Progenitor cell of endocrine pancreas (in vitro differentiated cells): Measurements from ENCODE around the gene ENOPH1. TPM values are rescaled to one million over a fixed set of nuclear protein-coding genes. Genes with fewer than 3 reads are reported as not detected.
A peak's percentile ranks its signal among the peaks of the same experiment; 100 is the strongest.

Experiments used
- DNase-seq: peaks from one replicate; pipeline ENCODE4 v3.0.0; 2021; ENCODE audit warnings: low spot score; ENCODE audit not compliant: unreplicated experiment
- H3K27ac Mint-ChIP-seq: 2 replicates; pipeline ENCODE4 v1.8.0; 2021; ENCODE audit warnings: mild to moderate bottlenecking, moderate library complexity, mixed read lengths
- H3K27me3 Mint-ChIP-seq: 2 replicates; pipeline ENCODE4 v1.8.0; 2021; ENCODE audit warnings: mixed read lengths
- H3K36me3 Mint-ChIP-seq: 2 replicates; pipeline ENCODE4 v1.8.0; 2022; ENCODE audit warnings: mixed read lengths; ENCODE audit not compliant: insufficient read depth
- H3K4me1 Mint-ChIP-seq: 2 replicates; pipeline ENCODE4 v1.8.0; 2021; ENCODE audit warnings: low read depth, mixed read lengths
- H3K4me3 Mint-ChIP-seq: 2 replicates; pipeline ENCODE4 v1.8.0; 2021; ENCODE audit warnings: low read depth, mild to moderate bottlenecking, moderate library complexity, mixed read lengths
- H3K9me3 Mint-ChIP-seq: 2 replicates; pipeline ENCODE4 v1.8.0; 2021; ENCODE audit warnings: low read depth, mixed read lengths
- total RNA-seq: library from RNA; stranded (reverse); gene quantifications from 2 replicates; pipeline ENCODE4 v1.2.1, GENCODE V29; 2021
- TF ChIP-seq, protein P1 (sequence below): fragments of 200-600 bp; sonication (generic); IDR thresholded peaks from one replicate; pipeline ENCODE4 v1.5.0; 2021; ENCODE audit warnings: antibody characterized with exemption, mild to moderate bottlenecking; ENCODE audit not compliant: unreplicated experiment

Gene ENOPH1
- total RNA-seq, 1 donor from 2014 or later, result 34.0 TPM

- H3K27me3 Mint-ChIP-seq, result no peaks in the 10 kb centered on the region
- no peak for DNase-seq
- no peaks in the 10 kb centered on the region for H3K9me3 Mint-ChIP-seq
- H3K27ac Mint-ChIP-seq, result peak overlapping the region; percentile 69
- TF ChIP-seq, protein P1, sequence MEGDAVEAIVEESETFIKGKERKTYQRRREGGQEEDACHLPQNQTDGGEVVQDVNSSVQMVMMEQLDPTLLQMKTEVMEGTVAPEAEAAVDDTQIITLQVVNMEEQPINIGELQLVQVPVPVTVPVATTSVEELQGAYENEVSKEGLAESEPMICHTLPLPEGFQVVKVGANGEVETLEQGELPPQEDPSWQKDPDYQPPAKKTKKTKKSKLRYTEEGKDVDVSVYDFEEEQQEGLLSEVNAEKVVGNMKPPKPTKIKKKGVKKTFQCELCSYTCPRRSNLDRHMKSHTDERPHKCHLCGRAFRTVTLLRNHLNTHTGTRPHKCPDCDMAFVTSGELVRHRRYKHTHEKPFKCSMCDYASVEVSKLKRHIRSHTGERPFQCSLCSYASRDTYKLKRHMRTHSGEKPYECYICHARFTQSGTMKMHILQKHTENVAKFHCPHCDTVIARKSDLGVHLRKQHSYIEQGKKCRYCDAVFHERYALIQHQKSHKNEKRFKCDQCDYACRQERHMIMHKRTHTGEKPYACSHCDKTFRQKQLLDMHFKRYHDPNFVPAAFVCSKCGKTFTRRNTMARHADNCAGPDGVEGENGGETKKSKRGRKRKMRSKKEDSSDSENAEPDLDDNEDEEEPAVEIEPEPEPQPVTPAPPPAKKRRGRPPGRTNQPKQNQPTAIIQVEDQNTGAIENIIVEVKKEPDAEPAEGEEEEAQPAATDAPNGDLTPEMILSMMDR, result no peak
- H3K36me3 Mint-ChIP-seq, result peaks cover 14% of the 10 kb centered on the region
- peaks cover 12% of the 10 kb centered on the region for H3K4me1 Mint-ChIP-seq
- no peak overlapping the region for H3K4me3 Mint-ChIP-seq
These were observed 3.4 kb downstream of the ENOPH1 start for GRCh38 chr4:82433791-82434190.

DNA sequence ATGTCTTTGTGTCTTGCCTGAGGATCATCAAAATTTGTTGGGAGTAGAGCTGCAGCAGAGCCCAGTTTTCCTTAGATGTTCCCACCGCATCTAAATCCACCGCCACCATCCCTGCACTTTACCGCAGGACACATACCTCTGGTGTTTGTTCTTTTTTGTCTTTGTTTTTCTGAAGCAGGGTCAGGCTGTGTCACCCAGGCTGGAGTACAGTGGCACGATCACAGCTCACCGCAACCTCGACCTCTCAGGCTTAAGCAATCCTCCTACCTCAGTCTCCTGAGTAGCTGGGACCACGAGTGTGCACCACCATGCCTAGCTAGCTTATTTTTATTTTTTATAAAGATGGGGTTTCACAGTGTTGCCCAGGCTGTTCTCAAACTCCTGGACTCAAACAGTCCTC lies 4.6 kb downstream of the ENOPH1 start:
- no peak for DNase-seq
- Mint-ChIP-seq H3K27me3 (no peaks in the 10 kb centered on the region), H3K4me1 (peaks cover 16% of the 10 kb centered on the region), H3K9me3 (peaks cover 4% of the 10 kb centered on the region), H3K4me3 (no peak overlapping the region), H3K36me3 (peaks cover 17% of the 10 kb centered on the region), H3K27ac (no peak overlapping the region)
- TF ChIP-seq, protein P1, result no peak

DNA sequence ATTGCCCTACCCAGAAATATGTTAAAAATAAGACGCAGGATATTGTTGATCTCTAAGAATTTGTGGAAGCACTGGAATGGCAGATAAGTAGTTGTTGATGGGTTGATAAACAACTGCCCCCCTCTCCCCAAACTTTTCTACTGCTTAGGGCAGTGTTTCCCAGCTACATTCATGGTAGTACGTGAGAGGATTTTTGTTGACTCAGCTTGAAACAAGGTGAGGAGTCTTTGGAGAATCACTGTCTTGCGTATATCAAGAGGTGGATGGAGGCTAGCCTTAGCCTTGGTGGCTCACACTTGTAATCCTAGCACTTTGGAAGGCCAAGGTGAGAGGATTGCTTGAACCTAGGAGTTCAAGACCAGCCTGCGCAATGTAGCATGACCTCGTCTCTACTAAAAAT lies 5.7 kb downstream of the ENOPH1 start:
- TF ChIP-seq, protein P1, result no peak
- Mint-ChIP-seq H3K27ac (no peak overlapping the region), H3K27me3 (no peaks in the 10 kb centered on the region), H3K9me3 (peaks cover 4% of the 10 kb centered on the region), H3K36me3 (peaks cover 17% of the 10 kb centered on the region), H3K4me1 (peaks cover 16% of the 10 kb centered on the region), H3K4me3 (no peak overlapping the region)
- DNase-seq, result no peak

GRCh38 chr4:82436780-82437179 lies 6.4 kb downstream of the ENOPH1 start:
- Mint-ChIP-seq H3K4me1 (peaks cover 16% of the 10 kb centered on the region), H3K4me3 (no peak overlapping the region), H3K36me3 (peaks cover 17% of the 10 kb centered on the region), H3K27me3 (no peaks in the 10 kb centered on the region), H3K27ac (no peak overlapping the region), H3K9me3 (peaks cover 4% of the 10 kb centered on the region)
- no peak for DNase-seq
- TF ChIP-seq, protein P1, result no peak

- no peak overlapping the region for H3K4me3 Mint-ChIP-seq
- H3K27ac Mint-ChIP-seq, result no peak overlapping the region
- no peak for DNase-seq
- TF ChIP-seq, protein P1, result no peak
- peaks cover 17% of the 10 kb centered on the region for H3K36me3 Mint-ChIP-seq
- H3K9me3 Mint-ChIP-seq, result peaks cover 4% of the 10 kb centered on the region
- peaks cover 16% of the 10 kb centered on the region for H3K4me1 Mint-ChIP-seq
- no peaks in the 10 kb centered on the region for H3K27me3 Mint-ChIP-seq
These were observed 7.1 kb downstream of the ENOPH1 start for GRCh38 chr4:82437285-82438005.
